Transverse colon (tissue), 4 donors: ENCODE results near the gene VEGFB.

Experiments
- EP300 ChIP-seq: sonication (generic); formaldehyde crosslinking; IDR thresholded peaks from one replicate; pipeline ENCODE4 v1.6.1; 2017; ENCODE audit warnings: antibody characterized with exemption, low read depth
- POLR2A ChIP-seq: fragments of 450-650 bp; IDR thresholded peaks from one replicate; pipeline ENCODE4 v1.6.1; 2016; ENCODE audit warnings: antibody characterized with exemption, mild to moderate bottlenecking, moderate library complexity
- POLR2AphosphoS5 ChIP-seq, 3 donors: sonication (generic); formaldehyde crosslinking; IDR thresholded peaks; one replicate each; pipeline ENCODE4 v1.6.1; 2016; ENCODE audit warnings: antibody characterized with exemption in 3 of 3
- TF ChIP-seq, protein P1 (sequence below), 5 experiments: fragments of 200-600 bp in 3 of 5; fragments of 450-650 bp in 2 of 5; sonication (generic) in 3 of 5; IDR thresholded peaks; 1 replicate in 2 of 5; 2 replicates in 3 of 5; pipeline ENCODE4 v1.5.1; 2016 to 2017; ENCODE audit warnings: antibody characterized with exemption in 5 of 5, inconsistent platforms in 3 of 5, mild to moderate bottlenecking in 2 of 5, moderate library complexity in 1 of 5

DNA sequence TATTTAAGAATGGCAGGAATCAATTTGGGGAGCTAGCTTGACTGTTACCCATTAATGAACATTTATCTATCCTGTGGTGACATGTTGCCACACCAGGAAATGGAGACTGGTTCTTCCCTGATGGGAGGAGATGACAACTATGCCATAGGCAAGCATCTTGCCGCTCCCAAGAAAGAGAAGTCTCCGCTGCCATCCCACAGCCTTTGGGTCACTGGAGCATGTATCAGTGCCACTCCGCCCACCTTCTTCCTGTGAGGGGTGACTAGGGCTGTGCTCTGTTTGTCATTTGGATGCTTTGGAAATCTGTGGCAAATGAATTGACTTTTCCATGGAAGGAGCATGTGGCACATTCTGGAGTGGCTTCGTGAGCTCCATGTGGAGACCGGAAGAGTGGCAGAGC is 42.0 kb upstream of the VEGFB start:
- no peak for TF ChIP-seq POLR2A
- TF ChIP-seq, protein P1, sequence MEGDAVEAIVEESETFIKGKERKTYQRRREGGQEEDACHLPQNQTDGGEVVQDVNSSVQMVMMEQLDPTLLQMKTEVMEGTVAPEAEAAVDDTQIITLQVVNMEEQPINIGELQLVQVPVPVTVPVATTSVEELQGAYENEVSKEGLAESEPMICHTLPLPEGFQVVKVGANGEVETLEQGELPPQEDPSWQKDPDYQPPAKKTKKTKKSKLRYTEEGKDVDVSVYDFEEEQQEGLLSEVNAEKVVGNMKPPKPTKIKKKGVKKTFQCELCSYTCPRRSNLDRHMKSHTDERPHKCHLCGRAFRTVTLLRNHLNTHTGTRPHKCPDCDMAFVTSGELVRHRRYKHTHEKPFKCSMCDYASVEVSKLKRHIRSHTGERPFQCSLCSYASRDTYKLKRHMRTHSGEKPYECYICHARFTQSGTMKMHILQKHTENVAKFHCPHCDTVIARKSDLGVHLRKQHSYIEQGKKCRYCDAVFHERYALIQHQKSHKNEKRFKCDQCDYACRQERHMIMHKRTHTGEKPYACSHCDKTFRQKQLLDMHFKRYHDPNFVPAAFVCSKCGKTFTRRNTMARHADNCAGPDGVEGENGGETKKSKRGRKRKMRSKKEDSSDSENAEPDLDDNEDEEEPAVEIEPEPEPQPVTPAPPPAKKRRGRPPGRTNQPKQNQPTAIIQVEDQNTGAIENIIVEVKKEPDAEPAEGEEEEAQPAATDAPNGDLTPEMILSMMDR (IDR thresholded peaks at IDR 0.05): no peak
- TF ChIP-seq EP300: no peak
- no peak for TF ChIP-seq POLR2AphosphoS5 (IDR thresholded peaks at IDR 0.05)
